NCI-H774 (cell line): Measurements from ENCODE around the gene DLGAP1.
"Not testable (repeated sequence)": the region's sequence is repeated elsewhere in the genome, so short reads cannot be mapped to it uniquely, and the experiment has no call there.

ENCODE experiments used
- DNase-seq: peaks from one replicate; lab custom pipeline; 2025; lab: John Stamatoyannopoulos, UW

DLGAP1 gene

DNA sequence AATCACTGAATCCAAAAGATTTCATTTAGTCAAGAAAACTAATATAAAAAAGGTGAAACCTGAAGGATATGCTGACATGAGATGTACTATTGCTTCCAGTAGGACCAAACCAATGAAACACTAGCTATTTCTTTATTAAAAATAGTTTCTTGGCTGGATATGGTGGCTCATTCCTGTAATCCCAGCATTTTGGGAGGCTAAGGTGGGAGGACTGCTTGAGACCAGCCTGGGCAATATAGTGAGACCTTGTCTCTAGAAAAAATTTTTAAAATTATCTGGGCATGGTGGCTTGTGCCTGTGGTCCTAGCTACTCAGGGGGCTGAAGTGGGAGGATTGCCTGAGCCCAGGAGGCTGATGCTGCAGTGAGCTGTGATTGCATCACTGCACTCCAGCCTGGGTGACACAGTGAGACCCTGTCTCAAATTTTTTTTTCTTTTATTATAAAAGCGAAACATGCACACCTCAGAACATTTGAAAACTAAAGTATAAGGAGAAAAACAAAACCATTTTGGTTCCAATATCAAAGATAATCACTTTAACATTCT lies 738.9 kb downstream of the DLGAP1 start:
- no peak for DNase-seq

DNA sequence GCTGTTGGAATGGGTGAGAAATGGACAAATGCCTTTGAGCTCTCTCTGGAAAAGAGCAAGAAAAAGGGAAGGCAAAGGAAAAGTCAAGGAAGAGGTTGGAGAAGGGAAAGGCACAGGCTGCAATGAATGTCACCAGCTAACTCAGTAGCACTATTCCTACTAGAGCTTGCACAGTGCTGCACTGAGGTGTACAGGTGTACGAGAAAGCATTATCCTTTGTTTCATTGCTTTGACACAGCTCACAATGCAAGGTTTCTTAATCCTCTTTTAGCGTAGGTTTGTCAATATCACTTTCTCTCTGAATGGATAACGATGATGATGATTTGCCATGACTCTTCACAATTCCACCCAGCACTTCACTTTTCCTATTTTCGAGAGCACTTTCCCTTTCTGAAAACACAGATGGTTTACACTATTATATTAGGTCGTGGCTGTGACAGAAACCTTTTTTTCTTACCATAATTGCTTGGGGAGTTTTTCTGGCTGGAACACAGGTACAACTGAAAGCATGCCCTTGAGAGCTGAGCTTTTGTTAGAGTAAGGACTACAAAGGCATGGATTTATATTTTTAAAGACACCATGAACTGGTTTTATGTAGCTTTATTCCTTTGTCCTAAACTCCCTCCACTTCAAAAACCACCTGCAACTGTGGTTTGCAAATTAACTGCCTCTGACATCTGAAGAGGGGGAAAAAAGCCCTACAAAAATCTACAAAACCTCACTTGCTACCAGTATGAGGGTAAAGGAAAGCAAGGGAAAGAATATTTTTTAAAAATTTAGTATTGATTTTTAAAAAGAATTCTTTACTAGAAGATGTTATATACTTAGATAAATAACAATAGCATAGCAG lies 739.7 kb downstream of the DLGAP1 start:
- peak; percentile 72 for DNase-seq

DNA sequence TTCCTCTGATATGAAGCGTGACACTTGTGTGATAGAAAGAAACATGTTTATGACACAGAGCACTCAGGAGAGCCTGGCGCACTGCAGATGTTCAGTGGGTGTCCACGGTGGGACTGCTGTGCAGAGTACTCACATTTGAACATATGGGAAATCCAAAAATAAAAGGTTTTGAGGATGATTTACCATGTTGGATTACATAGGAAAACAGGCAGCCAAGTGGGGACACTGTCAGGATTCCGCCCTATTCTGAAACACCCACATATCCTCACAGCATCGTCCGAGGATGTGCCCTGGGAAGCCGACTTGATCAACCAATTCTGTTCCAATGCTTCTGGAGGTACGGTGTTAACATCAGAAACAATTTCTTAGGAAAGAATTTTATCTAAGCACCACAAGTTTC lies 741.4 kb downstream of the DLGAP1 start:
- DNase-seq: no peak

DNA sequence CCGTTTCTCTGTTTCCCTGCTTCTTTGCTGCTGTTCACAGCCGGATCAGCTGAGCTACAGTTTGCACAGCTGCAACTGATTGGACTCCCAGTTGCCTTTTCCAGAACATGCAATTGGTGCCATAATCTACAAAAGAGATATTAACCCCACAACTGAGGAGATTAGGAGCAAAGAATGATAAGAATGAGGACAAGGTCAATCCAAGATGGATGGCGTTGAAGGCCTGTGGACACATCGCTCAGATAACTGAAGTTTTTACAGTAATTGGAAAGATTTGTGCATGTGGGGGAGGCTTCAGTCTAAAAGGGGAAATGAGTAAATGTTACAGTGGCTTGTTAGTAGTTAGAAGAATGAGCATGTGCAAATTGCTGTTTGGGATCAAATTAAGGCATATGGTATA lies 741.9 kb downstream of the DLGAP1 start:
- DNase-seq: no peak

DNA sequence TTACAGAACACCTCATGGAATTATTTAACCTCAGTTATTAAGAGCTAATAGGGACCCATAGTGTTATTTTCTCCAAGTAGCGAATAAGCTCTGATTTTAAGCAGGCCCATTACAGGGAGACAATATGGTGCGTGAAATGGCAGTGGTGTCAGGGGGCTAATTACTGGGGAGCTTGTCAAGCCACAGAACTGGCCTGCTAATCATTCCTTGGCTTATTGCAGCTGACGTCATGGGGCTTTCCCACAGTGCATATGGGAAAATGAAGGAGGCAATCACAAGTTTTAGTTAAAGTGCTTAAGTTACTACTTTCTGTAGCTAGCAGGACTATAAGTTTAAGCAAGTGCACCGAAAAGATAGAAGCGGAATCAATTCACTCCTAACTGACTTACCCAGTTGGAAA lies 742.6 kb downstream of the DLGAP1 start:
- no peak for DNase-seq

DNA sequence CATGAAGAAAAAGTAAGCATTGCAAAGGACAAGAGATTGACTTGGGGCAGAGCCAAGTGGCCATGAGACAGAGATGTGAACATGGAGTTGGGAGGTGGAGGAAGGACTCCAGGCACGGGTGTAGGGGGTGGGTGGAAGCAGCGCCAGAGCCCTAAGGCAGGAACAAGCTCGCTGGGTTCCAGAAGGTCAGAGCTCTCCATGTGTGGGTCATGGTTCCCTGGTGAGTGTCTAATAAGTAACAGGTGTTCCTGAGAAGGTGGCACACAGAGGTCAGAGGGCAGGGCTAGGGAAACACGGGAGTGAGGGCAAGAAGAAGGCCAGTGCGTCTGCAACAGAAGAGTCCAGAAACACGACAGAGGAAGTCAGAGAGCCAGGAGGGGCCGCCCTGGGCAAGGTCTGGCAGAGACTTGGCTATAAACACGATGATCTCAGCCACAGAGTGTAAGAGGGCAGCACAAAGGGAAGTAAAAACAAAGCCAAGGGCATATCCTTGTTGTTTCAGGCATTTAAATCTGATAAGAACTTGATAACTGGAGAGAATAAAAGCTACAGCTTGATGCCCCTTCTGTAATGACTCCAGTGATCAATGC lies 744.3 kb downstream of the DLGAP1 start:
- DNase-seq: no peak

DNA sequence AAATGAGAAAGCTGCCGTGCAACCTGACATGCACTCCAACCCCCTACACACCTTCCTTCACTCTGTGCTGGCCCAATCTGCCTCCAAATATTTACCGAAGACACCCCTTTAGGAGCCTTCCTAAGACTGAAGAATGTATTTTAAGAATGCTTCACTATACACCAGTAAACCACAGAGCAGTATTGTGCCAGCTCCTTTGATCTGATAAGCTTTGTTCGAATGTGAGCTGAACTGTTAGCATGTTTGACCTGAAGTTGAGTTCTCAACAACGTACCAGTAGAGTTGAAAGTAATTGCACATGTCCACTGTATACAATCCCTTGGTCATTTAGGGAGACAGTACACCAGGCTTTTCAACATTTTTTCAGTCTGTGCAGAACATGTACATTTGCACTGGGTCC lies 745.9 kb downstream of the DLGAP1 start:
- no peak for DNase-seq

DNA sequence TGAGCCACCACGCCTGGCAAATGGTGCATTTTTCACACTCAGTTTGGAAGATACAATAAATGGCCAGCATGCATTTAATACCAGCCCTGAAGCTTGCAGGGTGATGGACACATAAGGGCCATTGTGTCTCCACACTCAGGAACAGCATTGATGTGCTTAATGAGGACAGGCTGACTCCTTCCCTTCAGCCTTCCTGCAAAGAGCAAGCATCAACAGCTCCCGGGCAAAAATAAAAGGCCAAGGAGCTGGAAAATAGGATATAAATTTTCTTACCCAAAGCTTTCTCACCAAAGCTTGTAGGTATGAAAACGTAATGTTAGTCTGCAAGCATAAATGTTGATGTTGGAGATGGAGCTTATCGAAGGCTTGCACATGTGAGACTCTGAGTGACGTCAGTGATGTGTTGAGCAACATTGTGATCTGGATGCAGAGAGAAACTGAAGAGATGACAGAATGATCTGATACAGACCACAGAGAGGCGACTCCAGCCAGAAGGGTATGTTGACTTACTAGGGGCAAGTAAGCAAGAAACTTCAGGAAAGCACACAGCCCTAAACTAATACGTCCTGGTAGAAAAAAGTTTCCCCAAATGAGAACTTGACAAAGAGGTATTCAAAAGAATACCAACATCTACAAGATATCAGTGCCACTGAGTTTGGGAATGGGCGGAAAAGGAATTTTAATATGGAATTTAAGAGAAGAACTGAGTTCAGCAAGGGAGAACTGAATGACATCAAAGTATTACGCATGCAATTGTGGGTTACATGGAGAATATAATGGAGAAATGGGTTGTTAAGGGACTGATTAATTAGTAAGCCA lies 748.6 kb downstream of the DLGAP1 start:
- no peak for DNase-seq

DNA sequence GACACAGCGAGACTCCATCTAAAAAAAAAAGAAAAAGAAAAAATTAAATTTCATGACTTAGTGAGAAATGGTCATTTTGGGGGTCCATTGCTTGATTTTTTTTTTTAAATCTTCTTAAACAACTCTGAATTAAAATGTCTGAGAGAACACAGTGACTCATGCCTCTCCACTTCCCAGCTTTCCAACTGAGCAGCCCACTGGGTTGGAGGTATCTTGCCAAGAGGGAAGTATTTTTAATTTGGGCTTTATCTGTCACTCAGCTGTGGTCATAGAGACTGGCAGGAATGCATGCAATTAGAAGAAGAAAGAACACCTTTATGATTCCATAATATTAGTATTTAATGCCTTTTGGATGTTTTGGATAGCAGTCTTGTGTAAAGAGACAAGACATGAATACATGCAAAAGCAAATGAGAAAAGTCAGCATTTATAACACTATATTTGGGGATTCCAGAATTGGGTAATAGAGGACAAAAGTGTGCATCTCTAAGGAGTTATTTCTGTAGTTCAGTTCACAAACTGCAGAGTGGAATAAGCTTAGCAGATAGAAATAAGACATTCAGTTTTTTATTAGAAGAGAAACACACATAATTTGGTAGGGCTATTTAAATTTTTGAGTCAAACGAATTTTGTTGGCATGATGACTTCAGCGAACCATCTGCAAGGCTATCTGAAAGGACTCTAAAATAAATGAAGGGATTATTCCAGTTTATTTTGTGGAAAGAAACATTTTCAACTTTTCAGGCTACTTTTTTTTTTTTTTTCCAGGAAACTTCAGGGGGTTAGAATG lies 750.4 kb downstream of the DLGAP1 start:
- no peak for DNase-seq

DNA sequence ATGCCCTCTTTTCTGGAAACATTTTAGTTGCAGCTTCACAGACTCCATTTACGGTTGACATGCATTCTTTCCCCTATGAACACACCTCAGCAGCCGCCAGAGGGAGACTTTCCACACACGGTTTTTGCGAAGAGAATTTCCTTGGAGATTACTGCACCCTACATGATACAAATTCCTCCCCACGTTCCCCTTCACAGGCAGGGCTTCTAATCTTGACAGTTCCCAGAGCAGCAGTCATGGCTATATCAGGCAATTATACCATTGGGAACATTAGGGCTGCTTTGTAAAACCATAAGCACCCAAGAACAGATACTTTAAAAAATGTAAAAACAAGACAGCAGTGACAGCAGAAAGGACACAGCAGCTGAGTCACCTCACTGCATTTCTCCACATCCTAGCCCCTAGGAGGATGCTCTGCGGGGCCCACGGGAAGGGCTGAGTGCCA lies 751.4 kb downstream of the DLGAP1 start:
- DNase-seq: peak; percentile 29

DNA sequence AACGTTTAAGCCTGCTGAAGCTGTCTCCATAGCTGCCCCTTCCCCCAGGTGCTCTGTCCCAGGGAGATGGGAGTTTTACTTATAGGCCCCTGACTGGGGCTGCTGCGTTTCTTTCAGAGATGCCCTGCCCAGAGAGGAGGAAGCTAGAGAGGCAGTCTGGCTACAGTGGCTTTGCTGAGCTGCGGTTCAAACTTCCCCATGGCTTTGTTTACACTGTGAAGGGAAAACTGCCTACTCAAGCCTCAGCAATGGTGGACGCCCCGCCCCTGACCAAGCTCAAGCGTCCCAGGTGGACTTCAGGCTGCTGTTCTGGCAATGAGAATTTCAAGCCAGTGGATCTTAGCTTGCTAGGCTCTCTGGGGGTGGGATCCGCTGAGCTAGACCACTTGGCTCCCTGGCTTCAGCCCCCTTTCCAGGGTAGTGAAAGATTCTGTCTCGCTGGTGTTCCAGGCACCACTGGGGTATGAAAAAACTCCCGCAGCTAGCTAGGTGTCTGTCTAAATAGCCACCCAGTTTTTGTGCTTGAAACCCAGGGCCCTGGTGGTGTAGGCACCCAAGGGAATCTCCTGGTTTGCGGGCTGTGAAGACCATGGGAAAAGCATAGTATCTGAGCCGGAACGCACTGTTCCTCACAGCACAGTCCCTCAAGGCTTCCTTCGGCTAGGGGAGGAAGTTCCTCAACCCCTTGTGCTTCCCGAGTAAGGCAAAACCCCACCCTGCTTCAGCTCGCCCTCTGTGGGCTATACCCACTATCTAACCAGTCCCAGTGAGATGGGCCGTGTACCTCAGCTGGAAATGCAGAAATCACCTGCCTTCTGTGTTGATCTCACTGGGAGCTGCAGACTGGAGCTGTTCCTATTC lies 755.2 kb downstream of the DLGAP1 start:
- not testable (repeated sequence) for DNase-seq

DNA sequence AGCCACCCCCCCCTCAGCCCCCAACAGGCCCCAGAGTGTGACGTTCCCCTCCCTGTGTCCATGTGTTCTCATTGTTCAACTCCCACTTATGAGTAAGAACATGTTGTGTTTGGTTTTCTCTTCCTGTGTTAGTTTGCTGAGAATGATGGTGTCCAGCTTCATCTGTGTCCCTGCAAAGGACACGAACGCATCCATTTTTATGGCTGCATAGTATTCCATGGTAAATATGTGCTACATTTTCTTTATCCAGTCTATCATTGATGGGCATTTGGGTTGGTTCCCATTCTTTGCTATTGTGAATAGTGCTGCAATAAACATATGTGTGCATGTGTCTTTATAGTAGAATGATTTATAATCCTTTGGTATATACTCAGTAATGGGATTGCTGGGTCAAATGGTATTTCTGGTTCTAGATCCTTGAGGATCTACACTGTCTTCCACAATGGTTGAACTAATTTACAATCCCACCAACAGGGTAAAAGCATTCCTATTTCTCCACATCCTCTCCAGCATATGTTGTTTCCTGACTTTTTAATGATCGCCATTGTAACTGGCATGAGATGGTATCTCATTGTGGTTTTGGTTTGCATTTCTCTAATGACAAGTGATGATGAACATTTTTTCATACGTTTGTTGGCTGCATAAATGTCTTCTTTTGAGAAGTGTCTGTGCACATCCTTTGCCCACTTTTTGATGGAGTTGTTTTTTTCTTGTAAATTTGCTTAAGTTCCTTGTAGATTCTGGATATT lies 760.9 kb downstream of the DLGAP1 start:
- DNase-seq: not testable (repeated sequence)

DNA sequence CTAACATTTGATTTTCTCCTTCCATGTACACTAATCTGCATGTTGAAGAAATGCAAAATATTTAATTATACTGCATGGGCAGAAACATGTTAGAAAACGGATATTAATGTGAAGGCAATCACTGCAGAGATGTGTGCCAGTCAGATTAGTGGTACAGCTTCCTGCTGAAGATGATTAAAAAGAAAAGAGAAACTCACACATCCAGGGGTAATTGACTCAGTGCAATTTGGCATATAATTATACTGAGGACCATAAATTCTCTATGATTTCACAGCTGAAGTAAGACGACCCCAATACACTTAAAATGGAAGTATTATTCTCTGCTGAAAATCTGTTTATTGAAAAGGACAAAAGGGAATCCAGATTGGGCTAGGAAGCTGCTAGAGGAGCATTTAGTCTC lies 761.7 kb downstream of the DLGAP1 start:
- no peak for DNase-seq

DNA sequence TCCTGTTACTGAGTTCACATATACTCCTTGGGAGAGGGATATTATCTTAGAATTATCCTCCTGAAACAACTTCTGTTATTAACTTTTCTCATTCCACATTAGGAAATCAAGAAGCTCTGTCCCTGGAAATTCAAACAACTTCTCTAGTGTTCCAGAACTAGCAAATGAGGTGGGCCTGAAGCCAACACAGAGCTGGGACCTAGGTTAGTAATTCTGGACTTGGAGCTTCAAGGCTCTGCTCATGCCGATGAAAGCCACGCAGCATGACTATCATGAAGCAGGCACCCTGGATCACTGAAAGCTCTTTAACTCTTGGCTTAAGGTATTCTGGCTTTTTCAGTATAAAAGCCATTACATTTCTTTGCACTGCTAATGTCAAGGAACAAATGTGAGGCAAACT lies 762.4 kb downstream of the DLGAP1 start:
- DNase-seq: no peak

DNA sequence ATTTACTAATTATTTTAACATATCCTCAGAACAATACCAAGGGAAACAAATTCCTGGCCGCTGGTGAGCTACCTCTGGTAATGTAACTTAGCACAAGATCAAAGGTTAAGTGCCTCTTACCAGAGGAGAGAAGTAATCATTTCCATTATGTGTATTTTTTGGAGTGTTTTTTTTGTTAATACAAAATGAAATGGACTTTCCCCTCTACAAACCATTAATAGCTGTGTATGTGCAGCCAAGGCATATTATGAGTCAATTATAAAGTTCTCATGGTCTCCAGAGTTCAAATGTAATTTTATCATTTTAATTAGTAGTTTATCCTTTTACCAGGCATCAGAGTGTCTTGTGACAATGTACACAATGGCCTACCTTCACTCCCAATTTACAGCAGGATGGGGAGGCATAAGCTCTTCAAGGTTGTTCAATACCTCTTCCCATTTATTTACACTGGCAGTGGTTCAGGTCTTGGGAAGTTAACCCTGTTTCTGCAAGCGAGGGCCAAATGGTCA lies 762.9 kb downstream of the DLGAP1 start:
- peak; percentile 73 for DNase-seq

DNA sequence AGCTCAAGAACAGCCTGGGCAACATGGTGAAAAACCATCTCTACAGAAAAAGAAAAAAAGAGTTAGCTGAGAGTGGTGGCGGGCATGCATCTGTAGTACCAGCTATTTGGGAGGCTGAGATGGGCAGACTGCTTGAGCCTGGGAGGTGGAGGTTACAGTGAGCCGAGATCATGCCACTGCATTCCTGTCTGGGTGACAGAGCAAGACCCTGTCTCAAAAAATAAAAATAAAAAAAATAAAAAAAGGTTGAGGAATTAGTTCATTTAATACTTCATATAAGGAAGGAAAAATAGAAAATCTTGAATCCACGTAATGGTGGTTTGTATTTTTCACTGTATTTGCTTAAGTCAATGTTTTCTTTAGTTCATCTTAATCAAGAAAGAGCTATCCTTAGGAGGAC lies 763.4 kb downstream of the DLGAP1 start:
- no peak for DNase-seq

DNA sequence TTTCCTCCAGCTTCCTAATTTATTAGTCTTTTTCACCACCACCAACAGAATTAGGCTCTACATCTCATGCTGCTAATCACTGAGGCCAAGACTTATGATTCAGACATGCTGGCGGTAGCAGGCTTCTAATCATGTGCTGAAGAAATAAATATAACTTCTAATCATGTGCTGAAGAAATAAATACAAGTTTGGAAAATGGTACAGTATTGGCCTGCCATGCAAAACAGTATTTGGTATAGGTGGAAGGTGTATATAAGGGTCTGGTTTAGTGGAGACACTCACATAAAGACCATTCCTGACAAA lies 764.4 kb downstream of the DLGAP1 start:
- DNase-seq: no peak

DNA sequence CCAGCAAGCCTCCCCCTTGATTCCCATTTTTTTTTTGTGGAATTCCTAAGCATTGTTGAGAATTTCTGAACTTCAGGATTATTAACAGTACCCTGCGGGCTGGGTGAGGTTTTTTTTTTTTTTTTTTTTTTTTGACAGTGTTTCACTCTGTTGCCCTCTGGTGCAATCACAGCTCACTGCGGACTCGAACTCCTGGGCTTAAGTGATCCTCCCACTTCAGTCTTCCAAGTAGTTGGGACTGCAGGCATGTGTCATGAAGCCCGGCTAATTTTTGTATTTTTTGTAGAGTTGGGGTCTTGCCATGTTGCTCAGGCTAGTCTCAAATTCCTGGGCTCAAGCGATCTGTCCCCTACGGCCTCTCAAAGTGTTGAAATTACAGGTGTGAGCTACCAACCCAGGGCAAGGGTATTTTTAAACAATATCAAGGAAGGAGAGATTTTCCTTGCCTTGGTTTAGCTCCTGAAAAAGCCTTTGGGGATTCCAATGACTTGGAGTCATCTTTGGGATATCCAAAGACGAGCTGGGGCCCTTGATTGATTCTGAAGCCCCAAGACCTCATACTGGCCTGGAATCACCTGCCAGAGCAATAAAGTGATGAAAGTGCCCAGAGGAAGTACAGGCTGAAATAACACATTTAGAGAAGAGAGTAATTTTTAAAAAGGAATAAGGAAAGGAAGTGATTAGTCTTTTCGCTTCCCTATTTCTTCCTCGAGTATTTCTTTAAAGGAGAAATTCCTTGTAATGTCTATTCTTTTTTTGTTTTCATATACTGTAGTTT lies 764.9 kb downstream of the DLGAP1 start:
- DNase-seq: no peak

DNA sequence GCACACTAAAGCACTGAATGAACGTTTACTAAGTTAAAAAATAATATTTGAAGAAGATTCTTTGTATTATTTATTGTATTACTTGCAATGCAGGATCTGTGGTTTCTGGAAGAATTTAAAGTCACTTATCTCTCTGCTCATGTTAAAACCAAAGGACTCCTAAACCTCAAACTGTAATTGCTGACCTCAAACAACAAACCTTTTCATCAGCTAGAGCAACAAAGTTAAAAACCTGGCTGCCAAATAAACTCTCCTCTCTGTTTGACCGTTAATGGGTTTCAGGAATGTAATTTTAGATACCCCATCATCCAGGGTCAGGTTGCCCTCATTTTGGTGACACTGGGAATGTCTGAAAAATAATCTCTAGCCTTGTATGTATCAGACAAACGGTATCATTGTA lies 766.0 kb downstream of the DLGAP1 start:
- DNase-seq: no peak
